ENCODE results near the gene SH3PXD2A. TPM values are rescaled to one million over a fixed set of nuclear protein-coding genes. Genes with fewer than 3 reads are reported as not detected.
A peak's percentile ranks its signal among the peaks of the same experiment; 100 is the strongest.

SH3PXD2A gene
- total and polyA plus RNA-seq, 2 donors (not counting 1 experiment from before 2014, with no cell fraction given), result 3.2 to 33.5 TPM

DNA sequence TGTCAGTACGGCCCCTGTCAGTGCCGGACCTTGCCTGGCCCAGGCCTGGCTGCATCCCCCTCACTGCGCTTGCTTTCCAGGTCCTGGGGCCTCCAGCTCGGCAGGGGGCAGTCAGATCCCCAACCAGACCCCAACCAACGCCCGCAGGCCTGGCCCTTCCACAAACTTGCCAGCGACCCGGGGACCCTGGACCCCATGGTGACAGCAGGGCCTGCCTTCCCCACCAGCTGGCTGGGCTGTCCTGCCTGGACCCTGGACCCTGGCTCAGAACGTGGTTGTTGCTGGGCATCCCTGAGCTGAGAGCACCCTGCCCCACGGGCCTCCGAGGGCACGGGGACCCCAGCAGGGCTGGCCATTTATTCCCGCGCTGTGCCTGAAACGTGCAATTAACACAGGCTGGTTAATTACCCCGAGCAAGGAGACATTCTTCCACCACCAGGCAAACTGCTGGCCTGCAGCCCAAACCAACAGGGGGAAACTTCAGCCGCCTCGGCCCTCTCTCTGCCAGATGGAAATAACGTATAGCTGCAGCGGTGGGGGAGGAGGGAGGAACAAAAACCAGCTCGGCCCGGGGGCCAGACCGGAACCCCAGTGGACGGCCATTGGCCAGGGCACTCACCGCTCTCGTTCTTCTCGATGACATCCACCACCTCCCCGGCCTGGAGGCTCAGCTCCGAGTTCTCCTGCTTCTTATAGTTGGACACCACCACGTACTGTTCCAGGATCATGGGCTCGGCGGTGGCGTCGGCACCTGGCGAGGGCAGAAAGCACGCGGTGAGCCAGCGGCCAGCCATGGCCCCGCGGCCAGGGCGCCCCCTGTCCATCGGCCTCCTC lies 194.8 kb downstream of the SH3PXD2A start:
- Histone ChIP-seq H3K4me3 (ENCODE audit: control extremely low read depth in 1 of 5, extremely low read depth in 1 of 5, insufficient read depth in 1 of 5, low read depth in 2 of 5, low read length in 4 of 5) (peak overlapping the region; percentile 27 to 71 (median 60)), H3K9ac (ENCODE audit: low read length) (peak overlapping the region; percentile 59), H3K27me3 (replicated peaks in 1 of 4; ENCODE audit: control extremely low read depth in 1 of 4, control insufficient read depth in 3 of 4, insufficient read depth in 4 of 4, low read length in 3 of 4) (no peaks in the 10 kb centered on the region), H2AFZ (ENCODE audit: insufficient read depth, low read depth, low read length, poor library complexity, severe bottlenecking) (peak overlapping the region; percentile 68), H3K9me3 (ENCODE audit: control extremely low read depth in 1 of 3, control insufficient read depth in 2 of 3, insufficient read depth in 1 of 3, low read length in 2 of 3) (peaks cover 0 to 3% (median 2%) of the 10 kb centered on the region in 3 donors), H3K27ac (ENCODE audit: low read length in 2 of 2) (peak overlapping the region; percentile 54 to 78), H3K4me2 (replicated peaks; ENCODE audit: low read depth, low read length, poor library complexity, severe bottlenecking) (peak overlapping the region; percentile 79), H3K36me3 (replicated peaks in 1 of 2; ENCODE audit: control extremely low read depth in 1 of 2, control insufficient read depth in 1 of 2, extremely low read depth in 1 of 2, insufficient read depth in 2 of 2, low read length in 1 of 2) (peaks cover 0 to 4% of the 10 kb centered on the region in 2 experiments), H3K79me2 (ENCODE audit: control insufficient read depth, insufficient read depth, low read length) (peaks cover 24% of the 10 kb centered on the region), H4K20me1 (ENCODE audit: control insufficient read depth, insufficient read depth, low read length, poor library complexity, severe bottlenecking) (no peaks in the 10 kb centered on the region), H3K4me1 (ENCODE audit: control insufficient read depth in 2 of 2, insufficient read depth in 2 of 2, low read length in 2 of 2) (peaks cover 8 to 14% of the 10 kb centered on the region in 2 donors)
- Mint-ChIP-seq H3K27me3 (no peaks in the 10 kb centered on the region), H3K4me3 (peak overlapping the region; percentile 87), H3K27ac (peak overlapping the region; percentile 78), H3K4me1 (peaks cover 14% of the 10 kb centered on the region), H3K9me3 (ENCODE audit: insufficient read depth) (peaks cover 3% of the 10 kb centered on the region)
- 41% methylated on average over 39 of the region's 42 CpGs for WGBS (ENCODE audit: insufficient coverage)
- intact Hi-C loops (cut with micrococcal nuclease), result loop anchor here (2.0 kb wide), 1 partner anchor 18 kb away; no protein-coding TSS in a partner anchor
- ATAC-seq (ENCODE audit: low read depth) (peak; percentile 5), DNase-seq (peak; percentile 32)
- CTCF ChIA-PET, result interaction anchor here (0.8 to 1.4 kb wide), 3 partner anchors 18 to 52 kb away, joined by 3 to 6 read pairs (median 5); no protein-coding TSS in a partner anchor
- POLR2A ChIA-PET, result interaction anchor here (2.3 kb wide), 1 partner anchor 18 kb away, joined by 11 read pairs; no protein-coding TSS in a partner anchor
- TF ChIP-seq EZH2 (IDR thresholded peaks at IDR 0.05; ENCODE audit: borderline replicate concordance, insufficient read depth, low read depth, low read length, poor library complexity, severe bottlenecking), result no peak

DNA sequence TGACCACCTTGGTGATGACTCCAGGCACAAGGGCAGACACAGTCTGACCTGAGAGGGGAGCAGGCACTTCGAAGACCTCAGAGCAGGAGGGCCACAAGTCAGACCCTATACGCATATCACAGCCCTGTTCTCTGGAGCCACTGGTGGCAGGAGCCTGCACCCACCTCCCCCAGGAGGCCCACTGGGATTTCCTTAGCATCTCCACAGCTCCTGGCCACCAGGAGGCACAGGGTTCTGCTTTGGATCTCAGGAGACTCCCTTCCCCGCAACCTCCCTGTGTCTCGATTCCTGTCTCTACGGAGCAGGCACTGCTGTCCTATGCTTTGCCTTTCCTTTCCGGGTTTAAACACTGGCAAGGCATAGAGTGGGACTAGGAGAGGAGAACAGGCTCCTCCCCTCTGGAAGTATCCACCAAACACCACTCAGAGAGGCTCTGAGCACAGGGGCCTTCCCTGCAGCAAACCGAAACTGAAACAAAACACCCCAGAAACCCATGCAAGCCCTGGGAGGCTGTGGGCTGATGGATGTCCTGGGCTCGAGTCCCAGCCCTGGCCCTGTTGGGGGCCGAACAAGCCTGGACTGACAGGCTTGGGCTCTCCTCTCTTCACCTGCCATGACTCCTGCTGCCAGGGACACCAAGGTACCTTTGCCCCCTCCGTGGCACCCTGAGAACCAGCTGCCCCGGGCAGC lies 195.6 kb downstream of the SH3PXD2A start:
- TF ChIP-seq EZH2 (IDR thresholded peaks at IDR 0.05; ENCODE audit: borderline replicate concordance, insufficient read depth, low read depth, low read length, poor library complexity, severe bottlenecking), result no peak
- TF ChIP-seq, protein P1, sequence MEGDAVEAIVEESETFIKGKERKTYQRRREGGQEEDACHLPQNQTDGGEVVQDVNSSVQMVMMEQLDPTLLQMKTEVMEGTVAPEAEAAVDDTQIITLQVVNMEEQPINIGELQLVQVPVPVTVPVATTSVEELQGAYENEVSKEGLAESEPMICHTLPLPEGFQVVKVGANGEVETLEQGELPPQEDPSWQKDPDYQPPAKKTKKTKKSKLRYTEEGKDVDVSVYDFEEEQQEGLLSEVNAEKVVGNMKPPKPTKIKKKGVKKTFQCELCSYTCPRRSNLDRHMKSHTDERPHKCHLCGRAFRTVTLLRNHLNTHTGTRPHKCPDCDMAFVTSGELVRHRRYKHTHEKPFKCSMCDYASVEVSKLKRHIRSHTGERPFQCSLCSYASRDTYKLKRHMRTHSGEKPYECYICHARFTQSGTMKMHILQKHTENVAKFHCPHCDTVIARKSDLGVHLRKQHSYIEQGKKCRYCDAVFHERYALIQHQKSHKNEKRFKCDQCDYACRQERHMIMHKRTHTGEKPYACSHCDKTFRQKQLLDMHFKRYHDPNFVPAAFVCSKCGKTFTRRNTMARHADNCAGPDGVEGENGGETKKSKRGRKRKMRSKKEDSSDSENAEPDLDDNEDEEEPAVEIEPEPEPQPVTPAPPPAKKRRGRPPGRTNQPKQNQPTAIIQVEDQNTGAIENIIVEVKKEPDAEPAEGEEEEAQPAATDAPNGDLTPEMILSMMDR (IDR thresholded peaks at IDR 0.05), result no peak
- Histone ChIP-seq H3K27ac (ENCODE audit: low read length in 2 of 2) (peak overlapping the region; percentile 54 to 78), H3K4me1 (ENCODE audit: control insufficient read depth in 2 of 2, insufficient read depth in 2 of 2, low read length in 2 of 2) (peaks cover 8 to 14% of the 10 kb centered on the region in 2 donors), H3K9me3 (ENCODE audit: control extremely low read depth in 1 of 3, control insufficient read depth in 2 of 3, insufficient read depth in 1 of 3, low read length in 2 of 3) (peaks cover 0 to 3% (median 2%) of the 10 kb centered on the region in 3 donors), H3K9ac (ENCODE audit: low read length) (peak overlapping the region; percentile 59), H2AFZ (ENCODE audit: insufficient read depth, low read depth, low read length, poor library complexity, severe bottlenecking) (peak overlapping the region; percentile 68), H4K20me1 (ENCODE audit: control insufficient read depth, insufficient read depth, low read length, poor library complexity, severe bottlenecking) (no peaks in the 10 kb centered on the region), H3K36me3 (replicated peaks in 1 of 2; ENCODE audit: control extremely low read depth in 1 of 2, control insufficient read depth in 1 of 2, extremely low read depth in 1 of 2, insufficient read depth in 2 of 2, low read length in 1 of 2) (peaks cover 0 to 6% of the 10 kb centered on the region in 2 experiments), H3K79me2 (ENCODE audit: control insufficient read depth, insufficient read depth, low read length) (peaks cover 29% of the 10 kb centered on the region), H3K27me3 (replicated peaks in 1 of 4; ENCODE audit: control extremely low read depth in 1 of 4, control insufficient read depth in 3 of 4, insufficient read depth in 4 of 4, low read length in 3 of 4) (no peaks in the 10 kb centered on the region), H3K4me2 (replicated peaks; ENCODE audit: low read depth, low read length, poor library complexity, severe bottlenecking) (peak overlapping the region; percentile 79), H3K4me3 (ENCODE audit: control extremely low read depth in 1 of 5, extremely low read depth in 1 of 5, insufficient read depth in 1 of 5, low read depth in 2 of 5, low read length in 4 of 5) (peak overlapping the region in 4 of 5 experiments; percentile 55 to 71 (median 64))
- Mint-ChIP-seq H3K4me1 (peaks cover 14% of the 10 kb centered on the region), H3K4me3 (peak overlapping the region; percentile 87), H3K27ac (peak overlapping the region; percentile 78), H3K27me3 (no peaks in the 10 kb centered on the region), H3K9me3 (ENCODE audit: insufficient read depth) (peaks cover 3% of the 10 kb centered on the region)
- intact Hi-C loops (cut with micrococcal nuclease), result loop anchor here (2.0 kb wide), 1 partner anchor 19 kb away; no protein-coding TSS in a partner anchor
- CTCF ChIA-PET, result interaction anchor here (2.0 kb wide), 1 partner anchor 27 kb away, joined by 8 read pairs; no protein-coding TSS in a partner anchor
- POLR2A ChIA-PET, result no interaction called here
- ATAC-seq (ENCODE audit: low read depth), result peak; percentile 69
- 34% methylated on average over 11 of the region's 11 CpGs for whole genome bisulfite sequencing (ENCODE audit: insufficient coverage)
- DNase-seq, result peak; percentile 66
